ENCODE measurements around the gene JARID2.

The JARID2 gene

GRCh38 chr6:15477746-15478145, 231.9 kb downstream of the JARID2 start:
- H3K27ac ChIP-seq, result no peak overlapping the region
- no peaks in the 10 kb centered on the region for H3K27me3 ChIP-seq (ENCODE audit: insufficient read depth, low read depth, severe bottlenecking)
- no peak for TF ChIP-seq CTCF (IDR thresholded peaks at IDR 0.05; ENCODE audit: low read depth, low read length)
- no peak overlapping the region for H3K4me3 ChIP-seq (ENCODE audit: low read depth, low read length)
- no peak for DNase-seq
- no peaks in the 10 kb centered on the region; the same call in 1 of the 2 replicates for H3K36me3 ChIP-seq
- no peaks in the 10 kb centered on the region for H3K9me3 ChIP-seq (ENCODE audit: severe bottlenecking)

- H3K36me3 ChIP-seq, result no peaks in the 10 kb centered on the region; the same call in 1 of the 2 replicates
- DNase-seq, result no peak
- TF ChIP-seq CTCF (IDR thresholded peaks at IDR 0.05; ENCODE audit: low read depth, low read length), result no peak
- no peaks in the 10 kb centered on the region for H3K9me3 ChIP-seq (ENCODE audit: severe bottlenecking)
- H3K27me3 ChIP-seq (ENCODE audit: insufficient read depth, low read depth, severe bottlenecking), result no peaks in the 10 kb centered on the region
- H3K27ac ChIP-seq, result no peak overlapping the region
- no peak overlapping the region for H3K4me3 ChIP-seq (ENCODE audit: low read depth, low read length)
Observed at GRCh38 chr6:15479761-15480160, 233.9 kb downstream of the JARID2 start.

GRCh38 chr6:15480525-15480924, 234.7 kb downstream of the JARID2 start:
- Histone ChIP-seq H3K36me3 (no peaks in the 10 kb centered on the region; the same call in 1 of the 2 replicates), H3K4me3 (ENCODE audit: low read depth, low read length) (no peak overlapping the region)

GRCh38 chr6:15481390-15482291, 235.8 kb downstream of the JARID2 start:
- H3K27ac ChIP-seq, result no peak overlapping the region
- H3K4me3 ChIP-seq (ENCODE audit: low read depth, low read length), result no peak overlapping the region
- no peaks in the 10 kb centered on the region for H3K27me3 ChIP-seq (ENCODE audit: insufficient read depth, low read depth, severe bottlenecking)
- DNase-seq, result peak; percentile 46
- H3K36me3 ChIP-seq, result no peaks in the 10 kb centered on the region
- no peaks in the 10 kb centered on the region for H3K9me3 ChIP-seq (ENCODE audit: severe bottlenecking)
- no peak for TF ChIP-seq CTCF (IDR thresholded peaks at IDR 0.05; ENCODE audit: low read depth, low read length)

More at GRCh38 chr6:15480525-15480924, 234.7 kb downstream of the JARID2 start:
- no peak for TF ChIP-seq CTCF (IDR thresholded peaks at IDR 0.05; ENCODE audit: low read depth, low read length)
- Histone ChIP-seq H3K9me3 (ENCODE audit: severe bottlenecking) (no peaks in the 10 kb centered on the region), H3K27me3 (ENCODE audit: insufficient read depth, low read depth, severe bottlenecking) (no peaks in the 10 kb centered on the region), H3K27ac (no peak overlapping the region)
- DNase-seq, result no peak

- TF ChIP-seq CTCF (IDR thresholded peaks at IDR 0.05; ENCODE audit: low read depth, low read length), result no peak
- H3K27me3 ChIP-seq (ENCODE audit: insufficient read depth, low read depth, severe bottlenecking), result no peaks in the 10 kb centered on the region
- no peak overlapping the region for H3K4me3 ChIP-seq (ENCODE audit: low read depth, low read length)
- no peak for DNase-seq
- peaks cover 3% of the 10 kb centered on the region for H3K36me3 ChIP-seq
- H3K9me3 ChIP-seq (ENCODE audit: severe bottlenecking), result no peaks in the 10 kb centered on the region
- no peak overlapping the region for H3K27ac ChIP-seq
Observed at GRCh38 chr6:15483060-15483459, 237.2 kb downstream of the JARID2 start.
